MG63 (cell line): Measurements from ENCODE around the gene TRHDE. TPM values are rescaled to one million over a fixed set of nuclear protein-coding genes. Genes with fewer than 3 reads are reported as not detected.
"Not testable (repeated sequence)": the region's sequence is repeated elsewhere in the genome, so short reads cannot be mapped to it uniquely, and the experiment has no call there.

Experiments used
- DNase-seq: peaks from one replicate; pipeline ENCODE4 v3.0.0-alpha.2; 2020
- H3K27me3 ChIP-seq: fragments of 250-450 bp; sonication (Bioruptor Pico); 2 replicates; pipeline ENCODE4 v1.5.1; 2020; ENCODE audit warnings: mild to moderate bottlenecking, moderate library complexity
- H3K36me3 ChIP-seq: fragments of 250-450 bp; sonication (Bioruptor Pico); 2 replicates; pipeline ENCODE4 v1.5.1; 2020; ENCODE audit warnings: mild to moderate bottlenecking, moderate library complexity
- H3K4me3 ChIP-seq: fragments of 250-450 bp; sonication (Bioruptor Pico); 2 replicates; pipeline ENCODE4 v1.5.1; 2020; ENCODE audit warnings: mild to moderate bottlenecking, moderate library complexity
- H3K9me3 ChIP-seq: fragments of 250-450 bp; sonication (Bioruptor Pico); 2 replicates; pipeline ENCODE4 v1.5.1; 2020; ENCODE audit warnings: mild to moderate bottlenecking, moderate library complexity
- total RNA-seq: library from RNA; depleted of rRNA; stranded (reverse); fragments of >200 nt; shearing (Covaris generic); gene quantifications from 2 replicates; pipeline ENCODE4 v1.2.3, GENCODE V29; 2014; ENCODE audit warnings: low replicate concordance

Gene TRHDE
- total RNA-seq, 1 experiment from 2014 or later = 5.0 TPM

- DNase-seq = no peak
- H3K9me3 ChIP-seq = no peaks in the 10 kb centered on the region
- H3K27me3 ChIP-seq = no peaks in the 10 kb centered on the region
- no peak overlapping the region for H3K4me3 ChIP-seq
- no peaks in the 10 kb centered on the region for H3K36me3 ChIP-seq
These were observed 405.7 kb downstream of the TRHDE start for GRCh38 chr12:72677846-72678245.

- Histone ChIP-seq H3K27me3 (no peaks in the 10 kb centered on the region), H3K9me3 (no peaks in the 10 kb centered on the region), H3K4me3 (no peak overlapping the region), H3K36me3 (no peaks in the 10 kb centered on the region)
- DNase-seq = no peak
These were observed 407.1 kb downstream of the TRHDE start for GRCh38 chr12:72679147-72679757.

DNA sequence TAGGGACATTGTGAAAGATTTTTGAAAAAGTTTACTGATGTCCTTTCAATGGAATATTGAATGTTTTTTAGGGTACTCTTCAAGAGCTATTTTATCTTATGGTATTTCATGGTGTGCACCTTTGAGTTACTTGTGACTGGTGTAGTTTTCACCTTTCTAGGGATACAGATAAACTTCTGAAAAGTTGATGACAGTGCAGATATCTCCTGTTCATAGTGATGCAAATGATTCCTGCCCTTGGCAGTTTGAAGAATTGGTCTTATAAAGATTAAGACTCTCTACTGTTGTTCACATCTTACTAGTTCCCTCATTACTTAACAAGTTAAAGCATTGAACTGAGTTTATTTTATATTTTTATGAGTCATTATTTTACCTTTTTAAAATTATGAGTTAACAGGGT lies 408.9 kb downstream of the TRHDE start:
- H3K27me3 ChIP-seq = no peaks in the 10 kb centered on the region
- no peaks in the 10 kb centered on the region for H3K9me3 ChIP-seq
- H3K36me3 ChIP-seq = no peaks in the 10 kb centered on the region
- DNase-seq = no peak
- no peak overlapping the region for H3K4me3 ChIP-seq

GRCh38 chr12:72684491-72684890 lies 412.3 kb downstream of the TRHDE start:
- no peaks in the 10 kb centered on the region for H3K36me3 ChIP-seq
- DNase-seq = no peak
- H3K27me3 ChIP-seq = no peaks in the 10 kb centered on the region
- no peak overlapping the region for H3K4me3 ChIP-seq
- H3K9me3 ChIP-seq = no peaks in the 10 kb centered on the region; the same call in 1 of the 2 replicates

DNA sequence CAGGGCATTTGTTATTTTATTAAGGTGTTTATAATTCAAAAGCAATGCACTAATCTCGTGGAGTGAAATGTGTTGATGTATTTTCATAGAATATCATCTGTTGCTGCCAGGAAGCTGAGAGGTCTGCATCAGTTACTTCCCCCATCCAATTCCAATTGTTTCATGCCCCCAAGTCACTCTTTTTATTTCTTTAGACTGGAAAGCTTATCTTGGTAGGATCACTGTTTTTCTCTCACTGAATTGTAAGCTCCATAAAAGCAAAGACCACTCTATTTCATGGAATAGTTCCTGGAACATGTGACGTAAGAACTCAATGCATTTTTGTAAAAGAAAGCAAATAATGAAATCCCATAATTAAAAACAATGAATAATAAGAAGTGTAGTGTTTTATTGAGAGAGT lies 420.2 kb downstream of the TRHDE start:
- Histone ChIP-seq H3K27me3 (no peaks in the 10 kb centered on the region), H3K9me3 (no peaks in the 10 kb centered on the region; the same call in 1 of the 2 replicates)

GRCh38 chr12:72694193-72694592 lies 422.0 kb downstream of the TRHDE start:
- Histone ChIP-seq H3K9me3 (no peaks in the 10 kb centered on the region), H3K27me3 (no peaks in the 10 kb centered on the region), H3K4me3 (no peak overlapping the region), H3K36me3 (no peaks in the 10 kb centered on the region)
- DNase-seq = no peak

More for the DNA sequence above, 420.2 kb downstream of the TRHDE start:
- no peak for DNase-seq
- Histone ChIP-seq H3K4me3 (no peak overlapping the region), H3K36me3 (no peaks in the 10 kb centered on the region)

DNA sequence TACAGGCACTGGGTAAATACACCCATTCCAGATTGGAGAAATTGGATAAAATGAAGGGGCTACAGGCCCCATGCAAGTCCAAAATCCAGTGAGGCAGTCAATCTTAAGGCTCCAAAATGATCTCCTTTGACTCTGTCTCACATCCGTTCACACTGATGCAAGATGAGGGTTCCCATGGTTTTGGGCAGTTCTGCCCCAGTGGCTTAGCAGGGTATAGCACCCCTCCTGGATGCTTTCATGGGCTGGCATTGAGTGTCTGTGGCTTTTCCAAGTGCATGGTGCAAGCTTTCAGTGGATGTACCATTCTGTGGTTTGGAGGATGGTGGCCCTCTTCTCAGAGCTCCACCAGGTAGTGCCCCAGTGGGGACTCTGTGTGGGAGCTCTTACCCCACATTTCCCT lies 427.2 kb downstream of the TRHDE start:
- Histone ChIP-seq H3K27me3 (no peaks in the 10 kb centered on the region), H3K4me3 (no peak overlapping the region), H3K36me3 (no peaks in the 10 kb centered on the region), H3K9me3 (no peaks in the 10 kb centered on the region)
- DNase-seq = no peak

- H3K36me3 ChIP-seq, H3K27me3 ChIP-seq, H3K4me3 ChIP-seq, DNase-seq, H3K9me3 ChIP-seq: not testable (repeated sequence)
These were observed 439.9 kb downstream of the TRHDE start for GRCh38 chr12:72712025-72712424.

- Histone ChIP-seq H3K27me3 (no peaks in the 10 kb centered on the region), H3K36me3 (no peaks in the 10 kb centered on the region), H3K9me3 (no peaks in the 10 kb centered on the region), H3K4me3 (no peak overlapping the region)
- DNase-seq = no peak
These were observed 444.1 kb downstream of the TRHDE start for GRCh38 chr12:72716221-72716620.

DNA sequence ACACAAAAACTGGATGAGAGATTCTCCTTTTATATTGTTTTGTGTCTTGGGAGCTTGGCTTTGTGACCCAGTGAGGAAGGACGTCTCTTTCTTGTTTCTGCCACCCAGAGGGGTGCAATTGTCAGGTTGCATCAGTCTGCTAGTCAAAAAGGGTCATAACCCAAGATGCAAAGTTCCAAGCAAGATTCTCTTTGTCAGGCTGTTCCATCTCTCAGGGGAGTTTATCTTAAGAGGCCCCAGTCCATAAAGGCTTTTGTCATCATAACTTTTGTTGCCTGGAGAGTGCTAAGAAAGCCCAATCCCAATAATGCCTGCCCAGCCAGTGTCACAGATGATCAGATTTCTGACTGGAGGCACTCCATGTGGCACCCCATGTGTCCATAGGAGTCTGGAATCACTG lies 444.9 kb downstream of the TRHDE start:
- no peaks in the 10 kb centered on the region for H3K36me3 ChIP-seq
- H3K27me3 ChIP-seq = no peaks in the 10 kb centered on the region
- DNase-seq = no peak
- H3K4me3 ChIP-seq = no peak overlapping the region
- H3K9me3 ChIP-seq = no peaks in the 10 kb centered on the region
